GM06990 (cell line): ENCODE measurements around the gene PGS1.

Experiments used
- DNase-seq: peaks from one replicate; pipeline ENCODE4 v3.0.0-alpha.2; 2011; ENCODE audit not compliant: insufficient read length; ENCODE audit errors: extremely low read depth
- H3K27me3 ChIP-seq: replicated peaks from 2 replicates; pipeline ENCODE4 v1.6.0; 2011; ENCODE audit warnings: low read length; ENCODE audit not compliant: control insufficient read depth, insufficient read depth
- H3K36me3 ChIP-seq: 2 replicates; pipeline ENCODE4 v1.5.1; 2011; ENCODE audit warnings: low read length; ENCODE audit not compliant: control insufficient read depth, insufficient read depth
- H3K4me3 ChIP-seq: replicated peaks from 2 replicates; pipeline ENCODE4 v1.5.1; 2011; ENCODE audit warnings: low read depth, mild to moderate bottlenecking, control low read depth, low read length
- CTCF ChIP-seq: IDR thresholded peaks from 2 replicates; pipeline ENCODE4 v1.5.1; 2011; ENCODE audit warnings: low read length, control low read depth, mild to moderate bottlenecking, inconsistent platforms; ENCODE audit not compliant: insufficient read depth, poor library complexity, severe bottlenecking

The PGS1 gene

GRCh38 chr17:78406920-78407319 lies 28.5 kb downstream of the PGS1 start:
- no peak for TF ChIP-seq CTCF
- no peak for DNase-seq
- Histone ChIP-seq H3K36me3 (peaks cover 27% of the 10 kb centered on the region), H3K4me3 (no peak overlapping the region), H3K27me3 (no peaks in the 10 kb centered on the region)

GRCh38 chr17:78407387-78408000 lies 29.0 kb downstream of the PGS1 start:
- H3K36me3 ChIP-seq: peaks cover 28% of the 10 kb centered on the region
- no peaks in the 10 kb centered on the region for H3K27me3 ChIP-seq
- DNase-seq: no peak
- no peak overlapping the region for H3K4me3 ChIP-seq
- TF ChIP-seq CTCF: no peak

GRCh38 chr17:78408476-78409050 lies 30.1 kb downstream of the PGS1 start:
- DNase-seq: no peak
- no peak for TF ChIP-seq CTCF

GRCh38 chr17:78409191-78409928 lies 30.9 kb downstream of the PGS1 start:
- no peak overlapping the region for H3K4me3 ChIP-seq
- H3K36me3 ChIP-seq: peaks cover 34% of the 10 kb centered on the region
- DNase-seq: no peak
- TF ChIP-seq CTCF: no peak
- H3K27me3 ChIP-seq: no peaks in the 10 kb centered on the region

More at GRCh38 chr17:78408476-78409050, 30.1 kb downstream of the PGS1 start:
- Histone ChIP-seq H3K4me3 (no peak overlapping the region), H3K36me3 (peaks cover 34% of the 10 kb centered on the region), H3K27me3 (no peaks in the 10 kb centered on the region)

GRCh38 chr17:78411241-78411857 lies 32.9 kb downstream of the PGS1 start:
- no peaks in the 10 kb centered on the region for H3K27me3 ChIP-seq
- DNase-seq: no peak
- peaks cover 38% of the 10 kb centered on the region for H3K36me3 ChIP-seq
- TF ChIP-seq CTCF: no peak
- H3K4me3 ChIP-seq: no peak overlapping the region
